ENCODE results near the gene BAZ2B.

DNA sequence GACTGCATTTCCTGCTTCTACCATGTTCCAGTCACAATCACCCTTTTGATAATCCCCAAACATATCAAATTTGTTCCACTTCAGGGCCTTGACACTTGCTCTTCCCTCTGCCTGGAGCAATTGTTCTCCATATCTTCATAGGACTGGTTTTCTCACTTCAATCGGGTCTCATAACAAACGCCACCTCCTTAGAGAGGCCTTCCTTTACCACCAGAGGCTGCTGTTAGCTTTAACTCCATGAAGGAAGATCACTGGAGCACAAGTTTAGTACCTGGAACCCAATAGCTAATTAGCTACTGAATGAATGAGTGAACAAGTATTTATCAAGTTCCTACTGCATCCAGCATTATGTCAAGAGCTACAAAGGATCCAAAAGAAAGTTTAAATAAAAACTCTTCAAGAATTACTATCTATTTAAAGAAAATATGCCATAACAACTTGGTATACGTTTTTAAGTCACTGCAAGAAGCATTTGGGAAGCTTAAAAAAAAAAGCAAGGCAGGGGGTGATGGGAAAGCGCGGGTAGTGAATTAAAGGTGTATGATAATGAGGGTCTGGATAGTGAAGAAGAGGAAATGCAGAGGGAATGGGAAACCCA lies 58.8 kb downstream of the BAZ2B start:
- no peak for TF ChIP-seq SPI1 (IDR thresholded peaks at IDR 0.05; ENCODE audit: low read depth, low read length)
- TF ChIP-seq POLR2AphosphoS5 (IDR thresholded peaks at IDR 0.05; ENCODE audit: low read depth, low read length) = no peak
